Lower lobe of right lung (tissue), 2 donors: ENCODE data around the gene TMEM132A. TPM values are rescaled to one million over a fixed set of nuclear protein-coding genes. Genes with fewer than 3 reads are reported as not detected.

ENCODE experiments used
- ATAC-seq, 2 donors: fragments of 200-7000 bp; cut with Tn5 transposase; one replicate each; pipeline ENCODE4 v1.9.1; 2020 to 2022; ENCODE audit warnings: mild to moderate bottlenecking in 2 of 2, moderate library complexity in 2 of 2
- DNase-seq: peaks from one replicate; pipeline ENCODE4 v3.0.0-alpha.2; 2020
- H3K27ac ChIP-seq: fragments of 200-600 bp; one replicate; pipeline ENCODE4 v1.8.0; 2022
- H3K27me3 ChIP-seq: fragments of 200-600 bp; one replicate; pipeline ENCODE4 v1.8.0; 2022; ENCODE audit warnings: low read depth
- H3K36me3 ChIP-seq: fragments of 200-600 bp; one replicate; pipeline ENCODE4 v1.8.0; 2022; ENCODE audit warnings: mild to moderate bottlenecking
- H3K4me1 ChIP-seq: fragments of 200-600 bp; one replicate; pipeline ENCODE4 v1.8.0; 2022
- H3K4me3 ChIP-seq: fragments of 200-600 bp; one replicate; pipeline ENCODE4 v1.8.0; 2022; ENCODE audit warnings: mild to moderate bottlenecking
- H3K9me3 ChIP-seq: fragments of 200-600 bp; one replicate; pipeline ENCODE4 v1.8.0; 2022
- intact Hi-C: fragments of 100-400 bp; cut with DNase I; formaldehyde crosslinking; loops from one replicate; pipeline ENCODE4 v1.11.0; 2022
- total RNA-seq: library from RNA; stranded (reverse); fragmentation: NEBNext Ultra II Directional; extraction: Animal tissue kit (Norgen Biotek cat#: 25700); gene quantifications from one replicate; pipeline ENCODE4 v1.2.1, GENCODE V29; 2021
- TF ChIP-seq, protein P1 (sequence below): fragments of 200-600 bp; IDR thresholded peaks from one replicate; pipeline ENCODE4 v1.8.0; 2022; ENCODE audit warnings: antibody characterized with exemption, mild to moderate bottlenecking
- donor health status: DM: no; HTN: yes; CAD: no; lungs with severe emphysema.

The TMEM132A gene
- total RNA-seq, 1 donor from 2014 or later, result 13.9 TPM

DNA sequence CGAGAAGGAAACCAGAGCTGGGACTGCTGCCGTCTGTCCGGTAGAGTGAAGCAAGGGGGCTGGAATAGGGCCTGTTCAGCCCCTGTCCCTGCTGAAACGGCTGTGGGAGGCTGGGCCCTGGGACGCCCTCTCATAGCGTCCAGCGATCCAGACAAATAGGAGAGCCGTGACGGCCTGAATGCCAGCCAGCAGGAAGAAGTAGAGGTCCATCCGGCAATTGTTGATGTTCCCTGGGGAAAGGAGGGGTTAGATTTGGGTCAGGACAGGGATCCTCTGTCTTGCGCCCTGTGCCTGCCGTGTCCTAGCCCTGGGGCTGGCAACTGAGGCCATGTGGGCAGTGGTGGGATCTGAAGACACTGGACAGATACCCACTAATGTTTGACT lies 12.9 kb downstream of the TMEM132A start:
- peaks cover 56% of the 10 kb centered on the region for H3K36me3 ChIP-seq
- ATAC-seq (peak in 1 of 2 donors; percentile 3), DNase-seq (no peak)
- no peaks in the 10 kb centered on the region for H3K27me3 ChIP-seq
- TF ChIP-seq, protein P1, sequence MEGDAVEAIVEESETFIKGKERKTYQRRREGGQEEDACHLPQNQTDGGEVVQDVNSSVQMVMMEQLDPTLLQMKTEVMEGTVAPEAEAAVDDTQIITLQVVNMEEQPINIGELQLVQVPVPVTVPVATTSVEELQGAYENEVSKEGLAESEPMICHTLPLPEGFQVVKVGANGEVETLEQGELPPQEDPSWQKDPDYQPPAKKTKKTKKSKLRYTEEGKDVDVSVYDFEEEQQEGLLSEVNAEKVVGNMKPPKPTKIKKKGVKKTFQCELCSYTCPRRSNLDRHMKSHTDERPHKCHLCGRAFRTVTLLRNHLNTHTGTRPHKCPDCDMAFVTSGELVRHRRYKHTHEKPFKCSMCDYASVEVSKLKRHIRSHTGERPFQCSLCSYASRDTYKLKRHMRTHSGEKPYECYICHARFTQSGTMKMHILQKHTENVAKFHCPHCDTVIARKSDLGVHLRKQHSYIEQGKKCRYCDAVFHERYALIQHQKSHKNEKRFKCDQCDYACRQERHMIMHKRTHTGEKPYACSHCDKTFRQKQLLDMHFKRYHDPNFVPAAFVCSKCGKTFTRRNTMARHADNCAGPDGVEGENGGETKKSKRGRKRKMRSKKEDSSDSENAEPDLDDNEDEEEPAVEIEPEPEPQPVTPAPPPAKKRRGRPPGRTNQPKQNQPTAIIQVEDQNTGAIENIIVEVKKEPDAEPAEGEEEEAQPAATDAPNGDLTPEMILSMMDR, result no peak
- intact Hi-C loops, result no loop called here
- no peak overlapping the region for H3K4me3 ChIP-seq
- peaks cover 14% of the 10 kb centered on the region for H3K4me1 ChIP-seq
- H3K27ac ChIP-seq, result peak overlapping the region; percentile 75
- H3K9me3 ChIP-seq, result no peaks in the 10 kb centered on the region

DNA sequence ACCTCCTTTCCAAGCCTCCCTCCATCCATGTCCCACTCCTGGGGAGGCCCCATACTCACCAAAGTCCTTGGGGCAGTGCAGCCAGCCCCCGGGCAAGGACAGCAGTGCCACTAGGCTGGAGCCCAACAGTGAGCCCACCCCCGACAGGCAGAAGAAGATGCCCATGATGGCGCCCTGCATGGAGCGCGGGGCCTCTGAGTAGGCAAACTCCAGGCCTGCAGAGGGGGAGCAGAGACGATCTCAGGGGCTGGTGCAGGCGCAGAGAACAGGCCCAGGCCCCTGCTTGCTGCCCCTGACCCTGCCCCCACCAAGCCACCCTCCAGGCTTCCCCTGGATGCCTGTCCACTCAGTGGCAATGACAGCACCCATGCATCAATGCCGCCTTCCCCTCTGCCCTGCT lies 13.6 kb downstream of the TMEM132A start:
- DNase-seq (no peak), ATAC-seq (no peak)
- intact Hi-C loops, result no loop called here
- Histone ChIP-seq H3K4me1 (peaks cover 19% of the 10 kb centered on the region), H3K9me3 (no peaks in the 10 kb centered on the region), H3K36me3 (peaks cover 61% of the 10 kb centered on the region), H3K27me3 (no peaks in the 10 kb centered on the region), H3K27ac (peak overlapping the region; percentile 75), H3K4me3 (no peak overlapping the region)
- TF ChIP-seq, protein P1, result no peak

DNA sequence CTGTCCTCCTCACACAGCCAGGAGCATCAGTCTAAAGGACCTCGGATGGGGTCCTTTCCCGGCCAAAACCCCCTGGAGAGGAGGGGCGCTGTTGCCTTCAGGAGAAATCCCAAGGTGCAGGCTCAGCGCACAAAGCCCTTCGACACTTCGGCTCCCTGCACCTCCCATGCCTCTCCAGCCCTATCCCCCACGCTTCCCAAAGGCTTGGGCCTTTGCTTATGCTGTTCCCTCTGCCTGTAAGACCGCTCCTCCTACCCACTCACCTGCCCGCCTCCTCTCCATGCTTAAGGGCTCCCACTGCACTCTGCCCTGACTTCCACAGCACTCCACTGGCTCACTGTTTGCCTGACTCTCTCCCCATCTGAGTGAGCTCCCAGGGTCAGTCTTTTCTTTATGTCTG lies 14.2 kb downstream of the TMEM132A start:
- no peak for ATAC-seq
- Histone ChIP-seq H3K4me1 (peaks cover 25% of the 10 kb centered on the region), H3K36me3 (peaks cover 67% of the 10 kb centered on the region), H3K27me3 (no peaks in the 10 kb centered on the region), H3K9me3 (no peaks in the 10 kb centered on the region), H3K4me3 (no peak overlapping the region), H3K27ac (no peak overlapping the region)
- TF ChIP-seq, protein P1, result no peak
- DNase-seq, result no peak
- intact Hi-C loops, result no loop called here

DNA sequence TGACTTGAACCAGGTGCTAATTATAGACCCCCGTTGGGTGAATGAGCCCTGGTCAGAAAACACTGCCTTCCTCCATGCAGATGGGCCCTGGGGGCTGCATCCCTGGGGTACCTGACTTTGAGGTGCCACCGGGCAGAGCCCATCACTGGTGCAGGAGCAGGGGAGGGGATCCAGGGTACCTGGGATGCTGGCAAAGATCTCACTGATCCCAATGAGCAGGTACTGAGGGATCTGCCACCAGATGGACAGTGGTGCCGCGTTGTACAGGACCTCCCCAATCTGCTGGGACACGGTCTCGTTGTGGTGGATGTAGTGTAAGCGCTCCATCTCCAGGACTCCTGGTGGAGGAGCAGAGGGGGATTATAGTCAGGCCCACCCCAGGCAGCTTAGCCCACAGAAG lies 15.0 kb downstream of the TMEM132A start:
- ATAC-seq (no peak), DNase-seq (no peak)
- H3K27ac ChIP-seq, result peak overlapping the region; percentile 18
- no peaks in the 10 kb centered on the region for H3K27me3 ChIP-seq
- TF ChIP-seq, protein P1, result no peak
- peaks cover 27% of the 10 kb centered on the region for H3K4me1 ChIP-seq
- peaks cover 75% of the 10 kb centered on the region for H3K36me3 ChIP-seq
- no peak overlapping the region for H3K4me3 ChIP-seq
- intact Hi-C loops, result no loop called here
- no peaks in the 10 kb centered on the region for H3K9me3 ChIP-seq

DNA sequence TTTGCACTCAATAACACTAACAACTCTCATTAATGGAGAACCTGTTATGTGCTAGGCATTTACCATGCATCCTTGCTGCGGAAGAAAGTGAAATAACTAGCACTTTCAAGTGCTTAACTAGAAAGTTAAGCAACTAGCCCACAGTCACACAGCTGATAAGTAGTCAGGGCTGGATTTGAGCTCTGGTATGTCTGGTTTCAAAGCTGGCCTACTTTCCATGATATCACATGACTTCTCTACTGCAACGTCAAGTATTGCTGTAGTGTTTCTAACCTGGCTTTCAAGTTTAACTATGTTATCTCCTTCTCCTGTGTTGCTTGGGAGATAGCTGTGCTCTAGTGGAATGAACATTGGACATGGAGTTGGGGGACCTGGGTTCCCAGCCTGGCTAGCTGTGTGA lies 15.6 kb downstream of the TMEM132A start:
- Histone ChIP-seq H3K4me3 (no peak overlapping the region), H3K27me3 (no peaks in the 10 kb centered on the region), H3K27ac (peak overlapping the region; percentile 27), H3K4me1 (peaks cover 27% of the 10 kb centered on the region), H3K9me3 (no peaks in the 10 kb centered on the region), H3K36me3 (peaks cover 80% of the 10 kb centered on the region)
- TF ChIP-seq, protein P1, result no peak
- intact Hi-C loops, result no loop called here
- DNase-seq (no peak), ATAC-seq (peak; percentile 55 to 83)
